K562 (cell line): Measurements from ENCODE around the gene VIT. TPM values are rescaled to one million over a fixed set of nuclear protein-coding genes. Genes with fewer than 3 reads are reported as not detected.
A peak's percentile ranks its signal among the peaks of the same experiment; 100 is the strongest.

Experiments used
- ATAC-seq: fragments of 200-7000 bp; cut with Tn5 transposase; 3 replicates; pipeline ENCODE4 v1.9.1; 2020; ENCODE audit warnings: moderate library complexity
- BruUV-seq: library from RNA; stranded (reverse); fragments of 400-500 nt; replicated peaks from 2 replicates; lab custom pipeline; 2021; lab: Mats Ljungman, UMichigan
- CTCF ChIA-PET: fragments of 300-600 bp; formaldehyde crosslinking; extraction: SDS; loops from one replicate; lab custom pipeline; 2021; ENCODE audit warnings: low intra/inter-chr PET ratio; lab: Yijun Ruan, JAX
- POLR2A ChIA-PET: fragments of 300-600, 350-650 bp; sonication (Branson Sonifier 250); formaldehyde crosslinking; extraction: SDS; loops from one replicate; lab custom pipeline; 2021; ENCODE audit warnings: antibody characterized with exemption, inconsistent platforms; lab: Yijun Ruan, JAX
- DNase-seq, 4 experiments: peaks; one replicate each; pipeline versions ENCODE4 v3.0.0 to v3.0.0-alpha.2; 2011 to 2018; ENCODE audit warnings: low spot score in 3 of 4, mixed read lengths in 3 of 4; ENCODE audit errors: extremely low read depth in 1 of 4
- FAIRE-seq: peaks from 2 replicates; lab custom pipeline; 2011; peaks lifted over from hg19 to GRCh38; lab: Jason Lieb, UNC
- H2AFZ ChIP-seq: 2 replicates; pipeline ENCODE4 v1.6.0; 2011; ENCODE audit warnings: low read depth, low read length, control low read depth, inconsistent platforms
- H3K27ac ChIP-seq: fragments of 200-600 bp; 3 replicates; pipeline ENCODE4 v1.8.0; 2011; ENCODE audit warnings: low read depth, mild to moderate bottlenecking, control low read depth, inconsistent platforms, low read length, moderate library complexity, mixed read lengths; ENCODE audit errors: extremely low read depth
- H3K27me3 ChIP-seq, 2 experiments: fragments of 300-600 bp in 1 of 2; 2 replicates in 1 of 2; 3 replicates in 1 of 2; pipeline versions ENCODE4 v1.6.0 to v1.8.0; 2011; ENCODE audit warnings: inconsistent platforms in 2 of 2, low read length in 2 of 2, mild to moderate bottlenecking in 1 of 2, mixed read lengths in 1 of 2, moderate library complexity in 1 of 2; ENCODE audit not compliant: control insufficient read depth in 2 of 2, insufficient read depth in 2 of 2
- H3K36me3 ChIP-seq: fragments of 300-600 bp; 3 replicates; pipeline ENCODE4 v1.8.0; 2011; ENCODE audit warnings: mild to moderate bottlenecking, low read length, inconsistent platforms; ENCODE audit not compliant: control insufficient read depth, insufficient read depth
- H3K4me1 ChIP-seq, 2 experiments: fragments of 200-600 bp in 1 of 2; replicated peaks in 1 of 2; 2 replicates in 1 of 2; 3 replicates in 1 of 2; pipeline versions ENCODE4 v1.5.1 to v1.8.0; 2011; ENCODE audit warnings: inconsistent platforms in 2 of 2, low read length in 2 of 2, mild to moderate bottlenecking in 1 of 2, mixed read lengths in 1 of 2, moderate library complexity in 1 of 2; ENCODE audit not compliant: control insufficient read depth in 2 of 2, insufficient read depth in 2 of 2
- H3K4me2 ChIP-seq: 2 replicates; pipeline ENCODE4 v1.6.1; 2011; ENCODE audit warnings: low read length, control low read depth, inconsistent platforms, mixed read lengths; ENCODE audit not compliant: insufficient read depth
- H3K4me3 ChIP-seq: fragments of 200-600 bp; sonication (generic), shearing (Covaris generic); 2 replicates; pipeline ENCODE4 v1.5.1; 2016; ENCODE audit warnings: control low read depth, inconsistent platforms
- H3K79me2 ChIP-seq: fragments of 200-600 bp; 3 replicates; pipeline ENCODE4 v1.8.0; 2011; ENCODE audit warnings: low read length, inconsistent platforms; ENCODE audit not compliant: control insufficient read depth, insufficient read depth
- H3K9ac ChIP-seq, 2 experiments: 2 replicates each; pipeline versions ENCODE4 v1.6.0 to v1.6.1; 2011; ENCODE audit warnings: low read depth in 2 of 2, low read length in 2 of 2, control low read depth in 1 of 2, inconsistent platforms in 1 of 2, mild to moderate bottlenecking in 1 of 2, mixed read lengths in 1 of 2; ENCODE audit not compliant: insufficient read depth in 1 of 2
- H3K9me1 ChIP-seq: one replicate; pipeline ENCODE4 v1.6.0; 2011; ENCODE audit warnings: inconsistent platforms, mild to moderate bottlenecking, low read length, moderate library complexity; ENCODE audit not compliant: control insufficient read depth, insufficient read depth
- H3K9me3 ChIP-seq: replicated peaks from 2 replicates; pipeline ENCODE4 v1.5.1; 2011; ENCODE audit warnings: low read depth, low read length, inconsistent platforms; ENCODE audit not compliant: control insufficient read depth, insufficient read depth
- H4K20me1 ChIP-seq: replicated peaks from 2 replicates; pipeline ENCODE4 v1.6.1; 2011; ENCODE audit warnings: low read length, inconsistent platforms, mixed read lengths; ENCODE audit not compliant: control insufficient read depth, insufficient read depth
- E2F5 ChIP-seq: sonication (generic); formaldehyde crosslinking; IDR thresholded peaks from 2 replicates; pipeline ENCODE4 v1.8.0; 2022; ENCODE audit warnings: mild to moderate bottlenecking, missing genetic modification reagents
- SAP30 ChIP-seq: fragments of 200-600 bp; sonication (generic); IDR thresholded peaks from 2 replicates; pipeline ENCODE4 v1.6.1; 2012; ENCODE audit warnings: borderline replicate concordance, low read depth, mild to moderate bottlenecking, moderate library complexity, low read length, control low read depth, inconsistent platforms; ENCODE audit not compliant: insufficient read depth, poor library complexity, severe bottlenecking
- ZNF146 ChIP-seq: IDR thresholded peaks from one replicate; pipeline ENCODE4 v1.6.1; 2018; ENCODE audit warnings: missing compliant biosample characterization; ENCODE audit not compliant: unreplicated experiment
- ZNF589 ChIP-seq: fragments of 200-800 bp; sonication (Bioruptor generic); IDR thresholded peaks from 2 replicates; pipeline ENCODE4 v1.6.1; 2016; ENCODE audit warnings: low read depth, missing genetic modification characterization, missing compliant biosample characterization
- WGBS: fragments of 100-300 bp; shearing (Covaris generic); methylation state at CpG from one replicate; pipeline ENCODE4 v1.1.6; 2016; ENCODE audit warnings: low coverage, mixed read lengths; ENCODE audit not compliant: insufficient coverage; ENCODE audit errors: missing lambda C conversion rate; 5-methylcytosine and 5-hydroxymethylcytosine counted together
- in situ Hi-C: fragments of 300-500 bp; cut with MboI; formaldehyde crosslinking; loops from 4 replicates; pipeline ENCODE4 v1.15.0; 2018; ENCODE audit warnings: inconsistent platforms, mixed read lengths
- intact Hi-C: fragments of 100-400 bp; cut with micrococcal nuclease; formaldehyde crosslinking; loops from 2 replicates; pipeline ENCODE4 v1.14.2; 2022
- polyA plus RNA-seq, 8 experiments: library from polyadenylated mRNA; depleted of rRNA in 4 of 8; stranded (reverse) in 5 of 8; unstranded in 3 of 8; fragments of >200 nt; fragmentation: Nextera tagmentation in 2 of 8; fragmentation: Illumina TruSeq in 1 of 8; extraction: Ambion mirVana in 2 of 8; extraction: Trizol in 1 of 8; gene quantifications; 2 replicates each; pipeline versions ENCODE4 v1.2.1 to v1.2.3, GENCODE V29; 2011 to 2014; ENCODE audit warnings: inconsistent platforms in 1 of 8, missing spikeins in 1 of 8
- total RNA-seq, 7 experiments: library from RNA; depleted of rRNA in 6 of 7; stranded (reverse); fragments of >200 nt in 6 of 7; fragmentation: Illumina TruSeq in 2 of 7; extraction: Trizol in 2 of 7; gene quantifications; 2 replicates each; pipeline versions ENCODE4 v1.2.1 to v1.2.3, GENCODE V29; 2011 to 2021; ENCODE audit warnings: low replicate concordance in 1 of 7

The VIT gene
- total and polyA plus RNA-seq, 9 of the 15 experiments (the other 6 are each of a cell fraction or from before 2014, with no cell fraction given), result not detected

GRCh38 chr2:36859366-36859792 is 162.9 kb downstream of the VIT start:
- Histone ChIP-seq H3K79me2 (no peaks in the 10 kb centered on the region), H3K9me1 (no peaks in the 10 kb centered on the region), H3K9me3 (no peaks in the 10 kb centered on the region), H3K36me3 (peaks cover 22% of the 10 kb centered on the region; the same call in 2 of the 3 replicates), H3K4me3 (no peak overlapping the region), H3K4me2 (no peak overlapping the region), H2AFZ (no peak overlapping the region), H3K4me1 (no peaks in the 10 kb centered on the region), H3K27ac (no peak overlapping the region), H3K27me3 (no peaks in the 10 kb centered on the region), H4K20me1 (no peaks in the 10 kb centered on the region), H3K9ac (no peak overlapping the region)
- no TSS peak for BruUV-seq
- DNase-seq, result no peak
- in situ Hi-C loops, result no loop called here
- no peak for FAIRE-seq
- WGBS, result 92% methylated on average over 1 of the region's 1 CpG
- no peak for ATAC-seq
- TF ChIP-seq ZNF589 (CRISPR knock-in tag) (no peak), E2F5 (no peak)
- intact Hi-C loops, result no loop called here
- ChIA-PET POLR2A (no interaction called here), CTCF (no interaction called here)

DNA sequence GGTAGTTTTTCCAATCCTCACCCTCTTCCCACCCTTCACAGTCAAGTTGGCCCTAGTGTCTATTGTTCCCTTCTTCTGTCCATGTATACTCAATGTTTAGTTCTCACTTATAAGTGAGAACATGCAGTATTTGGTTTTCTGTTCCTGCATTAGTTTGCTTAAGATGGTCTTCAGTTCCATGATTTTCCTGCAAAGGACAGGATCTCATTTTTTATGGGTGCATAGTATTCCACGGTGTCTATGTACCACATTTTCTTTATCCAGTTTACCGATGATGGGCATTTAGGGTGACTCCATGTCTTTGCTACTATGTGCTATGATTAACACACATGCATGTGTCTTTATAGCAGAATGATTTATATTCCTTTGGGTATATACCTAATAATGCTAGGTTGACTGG is 165.4 kb downstream of the VIT start:
- Histone ChIP-seq H3K9ac (no peak overlapping the region), H3K9me1 (no peaks in the 10 kb centered on the region), H3K79me2 (no peaks in the 10 kb centered on the region), H3K4me1 (no peaks in the 10 kb centered on the region), H3K4me2 (no peak overlapping the region), H3K27ac (no peak overlapping the region), H3K4me3 (no peak overlapping the region), H3K9me3 (no peaks in the 10 kb centered on the region), H3K36me3 (peaks cover 15% of the 10 kb centered on the region; the same call in 2 of the 3 replicates), H4K20me1 (no peaks in the 10 kb centered on the region), H2AFZ (no peak overlapping the region), H3K27me3 (no peaks in the 10 kb centered on the region)
- WGBS, result 100% methylated on average over 2 of the region's 2 CpGs
- ATAC-seq (no peak), DNase-seq (no peak), FAIRE-seq (no peak)
- TF ChIP-seq ZNF146, result peak; percentile 80
- TF ChIP-seq SAP30, result no peak
- in situ Hi-C loops, result no loop called here
- CTCF ChIA-PET, result no interaction called here
- POLR2A ChIA-PET, result no interaction called here
- BruUV-seq, result no TSS peak
- intact Hi-C loops, result no loop called here

Other genes starting within 250 kb of the VIT start
- 19.7 and 20.0 TPM in 2 replicates for gene FEZ2, start 98.5 kb upstream of the VIT start, total RNA-seq (2014; rRNA removed)
- gene FEZ2, start 98.5 kb upstream of the VIT start, total RNA-seq (2014; rRNA removed; fragmentation: Illumina TruSeq; extraction: Trizol), result 28.8 and 42.9 TPM in 2 replicates
- gene FEZ2, start 98.5 kb upstream of the VIT start, total RNA-seq (2015; rRNA removed; fragmentation: Illumina TruSeq; extraction: Trizol), result 28.3 and 28.7 TPM in 2 replicates
- 19.2 and 20.1 TPM in 2 replicates for gene FEZ2, start 98.5 kb upstream of the VIT start, total RNA-seq (2021)
- 29.7 and 35.5 TPM in 2 replicates for gene FEZ2, start 98.5 kb upstream of the VIT start, polyA plus RNA-seq (2011; rRNA removed)
- gene FEZ2, start 98.5 kb upstream of the VIT start, polyA plus RNA-seq (2014; fragmentation: Illumina TruSeq; extraction: Trizol), result 20.9 and 23.8 TPM in 2 replicates
- 10 to 100 TPM in 1 of 2 experiments, 1 to 10 TPM in 1; 9.9 to 10.8 TPM for gene FEZ2, start 98.5 kb upstream of the VIT start, polyA plus RNA-seq (2014; fragmentation: Nextera tagmentation; extraction: Ambion mirVana)
- 16.6 and 17.3 TPM in 2 replicates for gene FEZ2, start 98.5 kb upstream of the VIT start, polyA plus RNA-seq (2014; rRNA removed)